Transverse colon (tissue), 4 donors: Measurements from ENCODE around the gene CAPNS2. TPM values are rescaled to one million over a fixed set of nuclear protein-coding genes. Genes with fewer than 3 reads are reported as not detected.

ENCODE experiments used
- DNase-seq: peaks from one replicate; pipeline ENCODE4 v3.0.0-alpha.2; 2019
- H3K27ac ChIP-seq, 4 donors: fragments of 200-600 bp; sonication (generic); 2 replicates each; pipeline ENCODE4 v1.5.1; 2016 to 2018; ENCODE audit warnings: inconsistent platforms in 4 of 4
- H3K27me3 ChIP-seq: fragments of 200-600 bp; sonication (generic); 2 replicates; pipeline ENCODE4 v1.5.1; 2017; ENCODE audit warnings: inconsistent platforms
- H3K36me3 ChIP-seq, 4 donors: fragments of 200-600 bp; sonication (generic); 2 replicates each; pipeline ENCODE4 v1.5.1; 2017 to 2019; ENCODE audit warnings: inconsistent platforms in 4 of 4
- H3K4me1 ChIP-seq, 4 donors: fragments of 200-600 bp; sonication (generic); 2 replicates each; pipeline ENCODE4 v1.5.1; 2017 to 2020; ENCODE audit warnings: inconsistent platforms in 4 of 4
- H3K4me3 ChIP-seq, 4 donors: fragments of 200-600 bp; sonication (generic); 1 replicate in 1 of 4; 2 replicates in 3 of 4; pipeline versions ENCODE4 v1.5.1 to v1.6.1; 2017 to 2019; ENCODE audit warnings: inconsistent platforms in 4 of 4
- H3K9me3 ChIP-seq, 2 donors: fragments of 200-600 bp; sonication (generic); 2 replicates each; pipeline ENCODE4 v1.5.1; 2017 to 2019; ENCODE audit warnings: inconsistent platforms in 2 of 2
- CTCF ChIP-seq, 5 experiments: fragments of 200-600 bp in 3 of 5; fragments of 450-650 bp in 2 of 5; sonication (generic) in 3 of 5; IDR thresholded peaks; 1 replicate in 2 of 5; 2 replicates in 3 of 5; pipeline ENCODE4 v1.5.1; 2016 to 2017; ENCODE audit warnings: antibody characterized with exemption in 5 of 5, inconsistent platforms in 3 of 5, mild to moderate bottlenecking in 2 of 5, moderate library complexity in 1 of 5
- EP300 ChIP-seq: sonication (generic); formaldehyde crosslinking; IDR thresholded peaks from one replicate; pipeline ENCODE4 v1.6.1; 2017; ENCODE audit warnings: antibody characterized with exemption, low read depth
- POLR2A ChIP-seq: fragments of 450-650 bp; IDR thresholded peaks from one replicate; pipeline ENCODE4 v1.6.1; 2016; ENCODE audit warnings: antibody characterized with exemption, mild to moderate bottlenecking, moderate library complexity
- POLR2AphosphoS5 ChIP-seq, 3 donors: sonication (generic); formaldehyde crosslinking; IDR thresholded peaks; one replicate each; pipeline ENCODE4 v1.6.1; 2016; ENCODE audit warnings: antibody characterized with exemption in 3 of 3
- WGBS, 2 donors: methylation state at CpG; one replicate each; pipeline ENCODE4 v1.1.5; 2018; ENCODE audit warnings: low coverage in 1 of 2; 5-methylcytosine and 5-hydroxymethylcytosine counted together
- in situ Hi-C, 4 donors: fragments of 200-750 bp; cut with MboI; loops; one replicate each; pipeline versions ENCODE4 v1.15.0 to v1.15.1; 2017; ENCODE audit warnings: low sequenced_read_pairs in 3 of 4, low pct_ligation_motif_present in 1 of 4, low pct_unique_long_range_greater_than_20kb in 1 of 4
- intact Hi-C: fragments of 100-400 bp; cut with DNase I; formaldehyde crosslinking; loops from one replicate; pipeline ENCODE4 v1.15.1; 2023; ENCODE audit warnings: low total_unique reads
- total RNA-seq, 4 donors: library from RNA; depleted of rRNA; stranded (reverse); fragments of >200 nt; gene quantifications; one replicate each; pipeline ENCODE4 v1.1.0, GENCODE V29; 2016

CAPNS2 gene
- total RNA-seq, 4 donors from 2014 or later, result 0.55 to 0.64 TPM; not detected in 2

GRCh38 chr16:55539049-55539448, 27.4 kb upstream of the CAPNS2 start:
- no peak overlapping the region for H3K27ac ChIP-seq
- no peaks in the 10 kb centered on the region for H3K27me3 ChIP-seq
- intact Hi-C loops (no loop called here), in situ Hi-C loops (no loop called here)
- H3K9me3 ChIP-seq, result no peaks in the 10 kb centered on the region
- no peaks in the 10 kb centered on the region for H3K36me3 ChIP-seq
- DNase-seq, result no peak
- TF ChIP-seq CTCF (IDR thresholded peaks at IDR 0.05) (no peak), EP300 (no peak), POLR2AphosphoS5 (IDR thresholded peaks at IDR 0.05) (no peak), POLR2A (no peak)
- H3K4me1 ChIP-seq, result no peaks in the 10 kb centered on the region
- no peak overlapping the region for H3K4me3 ChIP-seq
- 38 to 43% methylated on average over 5 of the region's 5 CpGs for WGBS, 2 donors

- H3K27me3 ChIP-seq, result no peaks in the 10 kb centered on the region
- WGBS, 2 donors, result 29 to 50% methylated on average over 1 of the region's 1 CpG
- no peak overlapping the region for H3K4me3 ChIP-seq
- in situ Hi-C loops (no loop called here), intact Hi-C loops (no loop called here)
- H3K27ac ChIP-seq, result no peak overlapping the region
- H3K9me3 ChIP-seq, result no peaks in the 10 kb centered on the region
- no peak for DNase-seq
- no peaks in the 10 kb centered on the region for H3K4me1 ChIP-seq
- TF ChIP-seq EP300 (no peak), CTCF (IDR thresholded peaks at IDR 0.05) (no peak), POLR2AphosphoS5 (IDR thresholded peaks at IDR 0.05) (no peak), POLR2A (no peak)
- H3K36me3 ChIP-seq, result no peaks in the 10 kb centered on the region
Measured at GRCh38 chr16:55539488-55539887, 27.0 kb upstream of the CAPNS2 start.

- in situ Hi-C loops, result loop anchor here in 2 of 4 donors (10.0 kb wide), 2 partner anchors 75 to 165 kb away; no protein-coding TSS in a partner anchor
- intact Hi-C loops, result loop anchor here (5.0 kb wide), 2 partner anchors 33 to 73 kb away; partner anchors contain the start of gene LPCAT2
Measured at GRCh38 chr16:55540221-55540620, 26.3 kb upstream of the CAPNS2 start.

GRCh38 chr16:55542459-55543082, 23.9 kb upstream of the CAPNS2 start:
- H3K4me3 ChIP-seq, result no peak overlapping the region
- no peaks in the 10 kb centered on the region for H3K9me3 ChIP-seq
- in situ Hi-C loops (loop anchor here in 2 of 4 donors (10.0 kb wide), 2 partner anchors 78 to 162 kb away; no protein-coding TSS in a partner anchor), intact Hi-C loops (loop anchor here (5.0 kb wide), 2 partner anchors 35 to 75 kb away; partner anchors contain the start of gene LPCAT2)
- DNase-seq, result no peak
- no peaks in the 10 kb centered on the region for H3K36me3 ChIP-seq
- H3K4me1 ChIP-seq, result no peaks in the 10 kb centered on the region
- 78 to 100% methylated on average over 1 of the region's 1 CpG for WGBS, 2 donors
- no peak overlapping the region for H3K27ac ChIP-seq
- H3K27me3 ChIP-seq, result no peaks in the 10 kb centered on the region
- TF ChIP-seq POLR2A, result no peak

More at GRCh38 chr16:55540221-55540620, 26.3 kb upstream of the CAPNS2 start:
- TF ChIP-seq POLR2A, result no peak
- no peak for TF ChIP-seq POLR2AphosphoS5 (IDR thresholded peaks at IDR 0.05)
- TF ChIP-seq EP300, result no peak
- no peak for TF ChIP-seq CTCF (IDR thresholded peaks at IDR 0.05)
- H3K9me3 ChIP-seq, result no peaks in the 10 kb centered on the region
- no peak overlapping the region for H3K27ac ChIP-seq
- H3K4me3 ChIP-seq, result no peak overlapping the region
- no peaks in the 10 kb centered on the region for H3K36me3 ChIP-seq
- no peak for DNase-seq
- H3K27me3 ChIP-seq, result no peaks in the 10 kb centered on the region
- WGBS, 2 donors, result 91% methylated on average over 1 of the region's 1 CpG
- no peaks in the 10 kb centered on the region for H3K4me1 ChIP-seq
